H7 (cell line): ENCODE data around the gene GNG14. TPM values are rescaled to one million over a fixed set of nuclear protein-coding genes. Genes with fewer than 3 reads are reported as not detected.
"Not testable (repeated sequence)": the region's sequence is repeated elsewhere in the genome, so short reads cannot be mapped to it uniquely, and the experiment has no call there.

Source experiments
- DNase-seq: peaks from one replicate; pipeline ENCODE4 v3.0.0; 2012
- H3K27me3 ChIP-seq: 2 replicates; pipeline ENCODE4 v1.6.0; 2011; ENCODE audit warnings: mild to moderate bottlenecking, low read length; ENCODE audit not compliant: control insufficient read depth, insufficient read depth
- H3K36me3 ChIP-seq: replicated peaks from 2 replicates; pipeline ENCODE4 v1.5.1; 2011; ENCODE audit warnings: low read length; ENCODE audit not compliant: control insufficient read depth, insufficient read depth
- H3K4me3 ChIP-seq: 2 replicates; pipeline ENCODE4 v1.5.1; 2011; ENCODE audit warnings: low read depth, mild to moderate bottlenecking, control low read depth, low read length, moderate library complexity; ENCODE audit not compliant: insufficient read depth
- total RNA-seq: library from RNA; depleted of rRNA; stranded (reverse); fragments of >200 nt; shearing (Covaris generic); gene quantifications from 2 replicates; pipeline ENCODE4 v1.2.3, GENCODE V29; 2014

GNG14 gene
- total RNA-seq, 1 experiment from 2014 or later, result not detected

GRCh38 chr19:12720296-12720695 is 32.5 kb downstream of the GNG14 start:
- no peaks in the 10 kb centered on the region for H3K27me3 ChIP-seq
- peaks cover 18% of the 10 kb centered on the region for H3K36me3 ChIP-seq
- peak overlapping the region; percentile 49 for H3K4me3 ChIP-seq
- no peak for DNase-seq

- Histone ChIP-seq H3K27me3 (no peaks in the 10 kb centered on the region), H3K4me3 (peak overlapping the region; percentile 49), H3K36me3 (peaks cover 15% of the 10 kb centered on the region)
- DNase-seq, result peak; percentile 66
Measured at GRCh38 chr19:12720851-12721655, 33.3 kb downstream of the GNG14 start.

- peaks cover 11% of the 10 kb centered on the region for H3K36me3 ChIP-seq
- DNase-seq, result peak; percentile 96
- H3K4me3 ChIP-seq, result peak overlapping the region; percentile 49
- no peaks in the 10 kb centered on the region for H3K27me3 ChIP-seq
Measured at GRCh38 chr19:12721656-12722565, 34.1 kb downstream of the GNG14 start.

GRCh38 chr19:12722566-12723380 is 35.0 kb downstream of the GNG14 start:
- DNase-seq, result peak; percentile 97
- peak overlapping the region; percentile 49 for H3K4me3 ChIP-seq
- H3K27me3 ChIP-seq, result no peaks in the 10 kb centered on the region
- H3K36me3 ChIP-seq, result peaks cover 9% of the 10 kb centered on the region

GRCh38 chr19:12723381-12723640 is 35.5 kb downstream of the GNG14 start:
- peaks cover 9% of the 10 kb centered on the region for H3K36me3 ChIP-seq
- DNase-seq, result no peak
- peak overlapping the region; percentile 49 for H3K4me3 ChIP-seq
- no peaks in the 10 kb centered on the region for H3K27me3 ChIP-seq

GRCh38 chr19:12723641-12724426 is 36.0 kb downstream of the GNG14 start, which contains the start of gene TNPO2:
TSS of gene TNPO2 (minus strand) at chr19:12723932. CDS start at chr19:12720977, 2,955 bp downstream.
- no peaks in the 10 kb centered on the region for H3K27me3 ChIP-seq
- peaks cover 4% of the 10 kb centered on the region for H3K36me3 ChIP-seq
- peak; percentile 89 for DNase-seq
- peak within 1 kb of the TSS; percentile 49 for H3K4me3 ChIP-seq

- H3K4me3 ChIP-seq, H3K27me3 ChIP-seq, DNase-seq, H3K36me3 ChIP-seq: not testable (repeated sequence)
Measured at GRCh38 chr19:12725612-12726011, 37.8 kb downstream of the GNG14 start.

- H3K27me3 ChIP-seq, result no peaks in the 10 kb centered on the region
- H3K36me3 ChIP-seq, result peaks cover 14% of the 10 kb centered on the region
- peak; percentile 54 for DNase-seq
- no peak overlapping the region for H3K4me3 ChIP-seq
Measured at GRCh38 chr19:12726988-12727316, 39.2 kb downstream of the GNG14 start.

- no peaks in the 10 kb centered on the region for H3K27me3 ChIP-seq
- DNase-seq, result no peak
- H3K36me3 ChIP-seq, result peaks cover 17% of the 10 kb centered on the region
- no peak overlapping the region for H3K4me3 ChIP-seq
Measured at GRCh38 chr19:12727745-12728433, 40.1 kb downstream of the GNG14 start.

- H3K36me3 ChIP-seq, result peaks cover 17% of the 10 kb centered on the region
- no peak overlapping the region for H3K4me3 ChIP-seq
- H3K27me3 ChIP-seq, result no peaks in the 10 kb centered on the region
- DNase-seq, result no peak
Measured at GRCh38 chr19:12730064-12730463, 42.3 kb downstream of the GNG14 start.

- H3K4me3 ChIP-seq, result no peak overlapping the region
- H3K27me3 ChIP-seq, result no peaks in the 10 kb centered on the region
- H3K36me3 ChIP-seq, result peaks cover 17% of the 10 kb centered on the region
- DNase-seq, result no peak
Measured at GRCh38 chr19:12731337-12731736, 43.5 kb downstream of the GNG14 start.

GRCh38 chr19:12733369-12734214 is 45.8 kb downstream of the GNG14 start:
- H3K27me3 ChIP-seq, result no peaks in the 10 kb centered on the region

More at GRCh38 chr19:12733369-12734214, 45.8 kb downstream of the GNG14 start:
- Histone ChIP-seq H3K4me3 (peak overlapping the region; percentile 96), H3K36me3 (peaks cover 18% of the 10 kb centered on the region)
- DNase-seq, result peak; percentile 76
